Mesenteric fat pad (tissue), 1 donor: Measurements from ENCODE around the gene LSAMP. TPM values are rescaled to one million over a fixed set of nuclear protein-coding genes. Genes with fewer than 3 reads are reported as not detected.

Source experiments
- DNase-seq: peaks from one replicate; pipeline ENCODE4 v3.0.0-alpha.2; 2020; ENCODE audit warnings: low spot score
- total RNA-seq: library from RNA; stranded (reverse); fragmentation: NEBNext Ultra II Directional; extraction: Animal tissue kit (Norgen Biotek cat#: 25700); gene quantifications from one replicate; pipeline ENCODE4 v1.2.1, GENCODE V29; 2021
- donor health status: DM: yes; HTN: yes; CAD: no.

LSAMP gene
- total RNA-seq, 1 donor from 2014 or later = 1.7 TPM

GRCh38 chr3:116176974-116177555 is 268.2 kb downstream of the LSAMP start:
- no peak for DNase-seq

GRCh38 chr3:116166121-116166520 is 279.2 kb downstream of the LSAMP start:
- DNase-seq = no peak

GRCh38 chr3:116165641-116166040 is 279.6 kb downstream of the LSAMP start:
- DNase-seq = no peak

DNA sequence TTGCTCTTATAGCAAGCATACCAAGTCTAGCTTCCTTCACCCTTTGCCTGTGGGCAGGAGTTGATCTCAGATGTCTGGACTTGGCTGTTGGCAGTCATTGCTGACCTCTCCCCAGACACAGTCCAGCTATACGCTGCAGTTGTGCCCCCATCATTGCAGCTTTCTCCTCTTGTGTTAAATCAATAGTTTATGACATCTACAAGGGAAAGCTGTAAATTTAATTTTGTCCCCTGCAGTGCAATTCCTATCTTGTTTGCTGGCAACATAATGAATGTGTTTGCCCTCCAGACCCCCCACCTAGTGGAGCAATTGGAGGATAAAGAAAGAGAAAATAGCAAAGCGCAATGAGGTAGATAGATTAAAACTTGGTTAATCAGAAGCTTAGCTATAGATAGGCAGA is 280.2 kb downstream of the LSAMP start:
- no peak for DNase-seq

- DNase-seq = no peak
These were observed 281.2 kb downstream of the LSAMP start for GRCh38 chr3:116164039-116164438.

GRCh38 chr3:116161575-116162525 is 283.4 kb downstream of the LSAMP start:
- DNase-seq = no peak

- DNase-seq = no peak
These were observed 284.7 kb downstream of the LSAMP start for GRCh38 chr3:116160594-116160993.

- DNase-seq = no peak
These were observed 289.4 kb downstream of the LSAMP start for GRCh38 chr3:116155841-116156240.

DNA sequence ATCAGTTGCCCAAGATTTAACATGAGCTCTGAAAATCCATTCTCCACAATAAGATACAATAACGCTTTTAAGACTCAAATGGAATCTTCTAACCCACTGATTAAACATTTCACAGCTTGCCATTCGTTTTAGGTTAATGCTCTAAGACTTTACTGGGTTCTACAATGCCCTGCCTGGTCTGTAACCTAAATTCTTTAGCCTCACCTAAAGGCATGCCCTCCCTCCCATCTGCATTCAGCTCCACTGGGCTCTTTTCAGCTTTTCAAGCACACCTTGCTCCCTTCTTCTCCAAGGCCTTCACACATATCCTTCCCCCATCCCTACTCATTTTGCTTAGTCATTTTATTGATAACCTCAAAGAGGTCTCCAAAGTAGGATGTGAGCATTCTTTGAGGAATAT is 290.9 kb downstream of the LSAMP start:
- DNase-seq = no peak

GRCh38 chr3:116153174-116153573 is 292.1 kb downstream of the LSAMP start:
- DNase-seq = no peak

- DNase-seq = no peak
These were observed 294.6 kb downstream of the LSAMP start for GRCh38 chr3:116150655-116151167.

- DNase-seq = no peak
These were observed 296.1 kb downstream of the LSAMP start for GRCh38 chr3:116148881-116149851.

- no peak for DNase-seq
These were observed 299.7 kb downstream of the LSAMP start for GRCh38 chr3:116145613-116146012.

DNA sequence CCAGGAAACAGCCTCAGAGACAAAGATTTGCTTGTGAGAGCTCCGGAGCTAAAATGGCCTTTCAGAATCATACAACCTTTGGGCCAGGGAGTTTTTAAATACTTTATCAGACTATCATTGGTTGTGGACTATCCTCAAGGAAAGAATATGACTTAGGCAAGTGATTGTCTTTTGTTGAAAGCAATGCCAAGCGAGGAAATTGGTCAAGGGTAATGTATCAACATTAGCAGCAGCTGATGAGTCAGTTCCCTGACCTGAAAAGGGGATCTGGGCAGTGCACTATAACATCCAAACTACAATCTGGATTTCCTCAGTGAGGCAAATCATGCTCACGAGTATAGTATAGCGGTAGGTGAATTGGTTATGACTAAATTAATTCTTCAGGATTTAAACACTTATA is 303.6 kb downstream of the LSAMP start:
- DNase-seq = no peak

DNA sequence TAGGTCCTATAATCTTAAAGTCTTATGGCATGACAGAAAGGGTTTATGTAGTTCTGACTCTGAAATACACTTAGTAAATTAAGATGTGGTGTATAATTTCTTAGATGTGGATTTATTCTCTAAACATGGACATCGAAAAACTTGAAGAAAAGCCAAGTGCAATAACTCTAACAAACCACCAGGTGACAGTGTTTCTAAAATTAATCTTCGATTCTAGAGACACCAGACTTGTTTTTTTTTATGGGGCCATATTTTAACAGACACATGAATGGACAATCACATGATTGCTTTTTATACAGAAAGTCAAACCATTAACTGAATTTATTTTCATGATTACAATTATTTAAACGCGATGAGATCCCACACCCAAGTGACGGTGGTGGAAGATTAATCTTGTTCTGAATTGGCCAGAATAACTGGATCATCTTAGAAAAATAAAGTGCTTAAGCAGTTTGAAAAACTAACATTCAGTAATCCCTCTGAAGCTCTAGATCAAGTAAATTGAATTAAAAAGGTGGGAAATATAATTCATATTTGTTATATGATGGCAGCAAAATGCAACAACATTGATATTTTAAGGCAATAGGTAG is 305.1 kb downstream of the LSAMP start:
- no peak for DNase-seq

DNA sequence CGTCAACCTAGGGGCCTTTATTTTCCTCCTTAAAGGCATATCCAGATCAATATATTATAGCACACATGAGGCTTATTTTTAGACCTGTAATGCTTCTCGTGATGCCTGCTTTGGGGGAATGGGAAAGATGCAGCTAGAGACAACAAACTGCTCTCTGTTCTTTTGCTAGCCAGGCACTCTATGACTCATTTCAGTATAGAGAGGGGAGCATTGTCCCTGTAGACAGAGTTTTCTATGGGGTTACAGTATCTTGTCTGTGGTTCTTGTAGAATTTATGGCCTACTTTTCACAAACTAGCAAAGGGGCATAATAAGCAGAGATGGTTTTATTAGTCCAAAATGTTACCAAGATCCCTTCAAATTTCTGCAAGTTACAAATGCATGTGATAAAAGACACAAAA is 305.6 kb downstream of the LSAMP start:
- DNase-seq = no peak

DNA sequence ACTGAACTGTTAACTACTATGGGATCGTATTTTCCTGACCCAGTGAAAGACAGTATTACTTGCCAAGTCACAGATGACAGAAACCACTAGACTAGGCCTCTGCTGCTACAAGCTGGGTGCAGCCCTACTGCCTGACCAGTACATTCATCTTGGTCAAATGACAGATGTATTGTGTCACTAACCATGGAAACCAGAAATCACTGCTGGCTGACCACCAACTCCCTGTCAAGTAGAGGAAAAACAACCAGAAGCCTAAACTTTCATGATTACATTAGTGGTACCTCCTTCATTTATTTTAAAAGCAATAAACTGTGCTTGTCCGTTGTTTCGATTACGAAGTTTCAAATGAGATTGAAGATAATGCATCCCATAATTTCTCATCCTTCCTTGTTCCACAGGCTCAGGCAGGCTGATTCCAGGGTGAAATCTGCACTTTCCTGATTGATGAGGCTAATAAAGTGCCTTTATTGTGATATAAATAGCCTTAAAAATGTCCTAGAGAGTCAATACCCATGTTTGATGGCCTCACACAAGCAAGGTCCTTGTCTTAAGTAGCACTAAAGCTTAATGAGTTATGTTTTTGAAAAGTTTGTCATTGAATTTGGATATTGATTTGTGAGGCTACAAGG is 309.7 kb downstream of the LSAMP start:
- no peak for DNase-seq

- DNase-seq = no peak
These were observed 315.9 kb downstream of the LSAMP start for GRCh38 chr3:116129187-116129946.

DNA sequence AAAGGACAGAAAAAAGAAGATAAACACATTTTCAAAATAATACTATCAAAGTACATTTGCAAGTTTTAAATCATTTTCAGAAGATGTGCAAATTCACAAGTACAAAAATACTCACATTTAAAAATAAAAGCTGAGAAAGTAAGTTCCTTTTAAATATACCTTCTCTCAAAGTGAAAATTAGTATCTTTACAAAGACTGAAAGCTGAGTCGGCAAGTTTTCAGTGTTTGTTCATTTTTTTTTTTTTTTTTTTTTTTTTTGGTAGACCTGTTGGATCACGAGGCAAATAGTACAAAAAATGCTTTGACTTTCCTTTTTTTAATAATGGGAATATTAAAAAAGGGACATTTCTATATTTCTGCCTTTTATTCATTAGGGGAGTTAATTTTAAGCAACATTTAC is 317.8 kb downstream of the LSAMP start:
- DNase-seq = no peak

- no peak for DNase-seq
These were observed 321.1 kb downstream of the LSAMP start for GRCh38 chr3:116124166-116124565.
